Measurements from ENCODE around the gene C10orf71.

The C10orf71 gene

DNA sequence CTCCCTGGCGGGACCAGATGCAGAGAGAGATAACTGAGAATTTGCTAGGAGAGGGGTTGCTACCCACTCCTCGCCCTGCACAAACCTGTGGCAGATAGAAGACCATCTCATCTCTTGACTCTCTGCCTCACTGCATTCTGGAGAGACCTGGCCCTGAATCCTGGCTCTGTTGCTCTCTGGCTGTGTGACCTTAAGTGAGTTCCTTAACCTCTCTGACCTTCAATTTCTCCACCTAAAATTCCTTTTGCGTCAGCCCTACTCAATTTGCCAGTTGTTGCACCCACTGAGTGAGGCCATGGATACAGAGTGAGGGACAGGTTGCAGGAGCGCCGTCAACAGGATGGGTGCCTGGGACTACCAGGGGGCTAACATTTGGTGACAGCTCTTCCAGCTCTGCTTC is 5.2 kb downstream of the C10orf71 start:
- peaks cover 2% of the 10 kb centered on the region; the same call in 1 of the 2 replicates for H3K27me3 ChIP-seq (ENCODE audit: control insufficient read depth, low read length)
- H3K9me2 ChIP-seq (replicated peaks; ENCODE audit: control insufficient read depth, low read length) = no peaks in the 10 kb centered on the region
- H4K20me1 ChIP-seq (ENCODE audit: control insufficient read depth, insufficient read depth, low read depth, low read length) = no peaks in the 10 kb centered on the region
- peaks cover 15% of the 10 kb centered on the region for H3K4me1 ChIP-seq (ENCODE audit: control insufficient read depth, low read length)
- no peaks in the 10 kb centered on the region for H3K79me2 ChIP-seq (ENCODE audit: control insufficient read depth, low read length)
- TF ChIP-seq CTCF (IDR thresholded peaks at IDR 0.05; ENCODE audit: low read depth, low read length, poor library complexity, severe bottlenecking) (no peak), EZH2phosphoT487 (IDR thresholded peaks at IDR 0.05; ENCODE audit: borderline replicate concordance, low read length) (no peak)
- no peaks in the 10 kb centered on the region for H3K36me3 ChIP-seq (ENCODE audit: control insufficient read depth, low read length)
- no peak overlapping the region for H3K27ac ChIP-seq (ENCODE audit: low read depth, low read length)
- no peaks in the 10 kb centered on the region for H3K9me3 ChIP-seq (ENCODE audit: control insufficient read depth, insufficient read depth, low read length)
- H3F3A ChIP-seq (ENCODE audit: control insufficient read depth, insufficient read depth) = no peaks in the 10 kb centered on the region
- H3K4me3 ChIP-seq (ENCODE audit: low read length) = no peak overlapping the region
- no peak overlapping the region for H3K4me2 ChIP-seq (ENCODE audit: low read length)

GRCh38 chr10:49307921-49308320 is 9.0 kb downstream of the C10orf71 start:
- no peak overlapping the region for H3K4me2 ChIP-seq (ENCODE audit: low read length)
- H3K9me3 ChIP-seq (ENCODE audit: control insufficient read depth, insufficient read depth, low read length) = no peaks in the 10 kb centered on the region
- H3K36me3 ChIP-seq (ENCODE audit: control insufficient read depth, low read length) = no peaks in the 10 kb centered on the region
- no peak overlapping the region for H3K27ac ChIP-seq (ENCODE audit: low read depth, low read length)
- H3K27me3 ChIP-seq (ENCODE audit: control insufficient read depth, low read length) = peaks cover 2% of the 10 kb centered on the region; the same call in 1 of the 2 replicates
- no peaks in the 10 kb centered on the region for H4K20me1 ChIP-seq (ENCODE audit: control insufficient read depth, insufficient read depth, low read depth, low read length)
- H3K4me3 ChIP-seq (ENCODE audit: low read length) = no peak overlapping the region
- no peaks in the 10 kb centered on the region for H3K9me2 ChIP-seq (replicated peaks; ENCODE audit: control insufficient read depth, low read length)
- H3K79me2 ChIP-seq (ENCODE audit: control insufficient read depth, low read length) = no peaks in the 10 kb centered on the region
- no peaks in the 10 kb centered on the region for H3F3A ChIP-seq (ENCODE audit: control insufficient read depth, insufficient read depth)
- H3K4me1 ChIP-seq (ENCODE audit: control insufficient read depth, low read length) = peaks cover 15% of the 10 kb centered on the region
- no peak for TF ChIP-seq EZH2phosphoT487 (IDR thresholded peaks at IDR 0.05; ENCODE audit: borderline replicate concordance, low read length)
- TF ChIP-seq CTCF (IDR thresholded peaks at IDR 0.05; ENCODE audit: low read depth, low read length, poor library complexity, severe bottlenecking) = no peak

- peaks cover 15% of the 10 kb centered on the region for H3K4me1 ChIP-seq (ENCODE audit: control insufficient read depth, low read length)
- H3K27ac ChIP-seq (ENCODE audit: low read depth, low read length) = no peak overlapping the region
- no peaks in the 10 kb centered on the region for H3K36me3 ChIP-seq (ENCODE audit: control insufficient read depth, low read length)
- peaks cover 2% of the 10 kb centered on the region; the same call in 1 of the 2 replicates for H3K27me3 ChIP-seq (ENCODE audit: control insufficient read depth, low read length)
- H3F3A ChIP-seq (ENCODE audit: control insufficient read depth, insufficient read depth) = no peaks in the 10 kb centered on the region
- no peaks in the 10 kb centered on the region for H4K20me1 ChIP-seq (ENCODE audit: control insufficient read depth, insufficient read depth, low read depth, low read length)
- no peaks in the 10 kb centered on the region for H3K9me3 ChIP-seq (ENCODE audit: control insufficient read depth, insufficient read depth, low read length)
- H3K4me3 ChIP-seq (ENCODE audit: low read length) = no peak overlapping the region
- no peak overlapping the region for H3K4me2 ChIP-seq (ENCODE audit: low read length)
- TF ChIP-seq CTCF (IDR thresholded peaks at IDR 0.05; ENCODE audit: low read depth, low read length, poor library complexity, severe bottlenecking) (no peak), EZH2phosphoT487 (IDR thresholded peaks at IDR 0.05; ENCODE audit: borderline replicate concordance, low read length) (no peak)
- no peaks in the 10 kb centered on the region for H3K79me2 ChIP-seq (ENCODE audit: control insufficient read depth, low read length)
- H3K9me2 ChIP-seq (replicated peaks; ENCODE audit: control insufficient read depth, low read length) = no peaks in the 10 kb centered on the region
Observed at GRCh38 chr10:49308881-49309280, 9.9 kb downstream of the C10orf71 start.

Data from DOHH2 (cell line).